Medulla oblongata (tissue), 1 donor: ENCODE measurements around the gene OSBPL5.

ENCODE experiments used
- DNase-seq: peaks from one replicate; pipeline ENCODE4 v3.0.0-alpha.2; 2015; ENCODE audit errors: extremely low spot score

Gene OSBPL5

GRCh38 chr11:3134218-3134621 lies 30.9 kb downstream of the OSBPL5 start:
- DNase-seq = no peak

GRCh38 chr11:3133261-3134217 lies 31.6 kb downstream of the OSBPL5 start:
- no peak for DNase-seq

DNA sequence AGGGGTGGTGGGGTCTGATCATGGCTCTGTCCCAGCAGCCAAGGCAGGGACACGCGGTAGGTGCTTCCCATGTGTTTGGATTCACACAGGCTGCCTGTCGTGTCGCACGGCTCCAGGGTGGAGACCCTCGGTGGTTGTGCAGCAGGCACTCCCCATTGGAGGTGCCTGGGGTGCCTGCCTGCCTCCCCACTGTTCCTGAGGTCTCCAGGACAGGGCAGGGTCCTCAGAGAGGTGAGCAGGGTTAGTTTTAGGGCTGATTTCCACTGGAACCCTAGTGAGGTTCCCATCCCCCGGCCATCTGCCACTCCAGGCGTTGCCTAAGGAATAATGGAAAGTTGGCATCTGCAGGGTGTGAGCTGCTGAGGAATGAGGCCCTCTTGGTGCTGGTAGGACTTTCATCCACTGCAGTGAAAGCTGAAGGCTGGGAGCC lies 32.3 kb downstream of the OSBPL5 start:
- DNase-seq = no peak

GRCh38 chr11:3132271-3132781 lies 32.8 kb downstream of the OSBPL5 start:
- DNase-seq = no peak

GRCh38 chr11:3131330-3131941 lies 33.7 kb downstream of the OSBPL5 start:
- DNase-seq = no peak

DNA sequence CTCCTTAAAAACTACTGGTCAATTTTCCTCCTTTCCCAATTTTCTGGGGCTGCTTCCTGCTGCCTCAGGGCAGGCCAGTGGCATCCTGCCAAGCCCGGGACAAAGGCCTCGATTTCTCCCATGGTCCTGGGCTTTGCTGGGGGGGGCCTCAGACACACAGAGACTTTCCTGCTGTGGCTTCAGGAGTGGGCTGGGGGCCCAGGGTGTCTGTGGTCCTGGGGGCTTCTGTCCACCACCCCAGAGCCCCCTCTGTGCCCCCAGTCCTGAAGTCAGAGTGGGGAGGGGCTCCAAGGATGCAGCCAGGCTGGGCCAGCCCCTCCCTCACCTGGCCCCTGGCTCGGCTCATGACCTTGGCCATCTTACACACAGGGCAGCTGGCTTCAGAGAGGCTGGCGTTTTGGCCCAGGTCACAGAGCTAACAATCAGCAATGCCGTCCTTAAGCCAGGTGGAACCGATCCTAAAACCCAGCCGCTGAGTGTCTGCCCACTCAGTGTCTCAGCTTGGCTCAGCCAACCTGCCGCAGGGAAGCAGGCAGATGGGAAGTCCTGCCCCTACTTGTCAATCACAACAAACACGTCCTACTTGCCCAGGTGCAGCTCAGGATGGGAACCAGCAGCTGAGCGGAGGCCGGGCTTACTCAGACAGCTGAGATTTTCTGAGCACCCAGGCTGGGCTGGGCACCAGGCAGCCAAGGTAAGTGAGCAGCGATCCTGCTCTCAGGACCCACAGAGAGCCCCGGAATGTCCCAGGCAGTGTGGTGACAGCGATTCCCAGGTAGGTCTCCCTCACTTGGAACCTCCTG lies 34.6 kb downstream of the OSBPL5 start:
- no peak for DNase-seq

DNA sequence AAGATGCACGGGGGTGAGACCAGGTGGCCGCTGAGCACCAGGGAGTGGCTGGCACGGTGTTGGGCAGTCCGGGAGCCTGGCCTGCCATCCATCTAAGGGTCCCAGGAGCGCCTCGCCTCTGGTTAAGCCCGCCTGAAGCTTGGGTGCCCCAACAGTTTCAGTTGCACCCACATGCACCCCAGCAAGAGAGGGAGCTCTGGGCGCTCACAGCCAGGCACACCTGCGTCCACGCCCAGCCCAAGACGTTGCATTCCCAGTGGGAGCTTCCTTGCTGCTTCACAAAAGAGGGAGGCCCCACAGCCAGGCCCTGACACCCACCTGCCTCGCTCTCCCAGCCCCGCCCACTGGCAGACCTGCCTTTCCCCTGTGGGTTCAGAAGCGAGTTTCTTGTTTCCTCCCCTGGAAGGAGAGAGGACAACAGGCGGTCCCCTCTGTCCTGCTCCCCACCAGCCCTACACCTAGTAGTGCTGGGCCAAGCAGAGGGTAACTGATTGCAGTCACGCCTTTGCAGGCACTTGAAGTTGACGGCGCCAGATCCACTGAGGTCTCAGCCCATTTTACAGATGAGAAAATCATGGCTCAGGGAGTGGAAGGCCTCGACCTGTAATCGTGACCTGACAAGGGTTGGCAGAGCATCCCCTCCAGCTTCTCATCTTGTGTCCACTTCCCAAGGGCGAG lies 35.4 kb downstream of the OSBPL5 start:
- no peak for DNase-seq

DNA sequence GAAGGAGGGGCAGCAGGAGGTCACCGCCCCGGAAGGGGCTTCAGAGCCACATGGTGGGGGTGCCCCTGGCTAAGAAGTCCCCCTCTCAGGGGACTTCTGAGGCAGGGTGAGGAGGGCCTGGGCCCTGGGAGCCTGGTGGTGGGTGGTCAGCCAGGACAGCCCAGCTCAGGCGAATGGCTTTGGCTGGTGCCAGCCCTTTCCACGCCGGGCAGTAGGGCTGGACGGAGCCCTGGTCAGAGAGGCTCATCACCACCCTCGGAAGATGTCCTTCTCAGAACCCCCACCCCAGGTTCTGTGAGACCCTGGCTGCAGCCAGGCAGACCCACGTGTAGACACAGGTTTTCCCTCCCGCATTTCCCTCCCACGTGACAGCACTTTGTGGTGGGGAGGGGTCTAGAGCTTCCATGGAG lies 35.9 kb downstream of the OSBPL5 start:
- no peak for DNase-seq

GRCh38 chr11:3128356-3129180 lies 36.5 kb downstream of the OSBPL5 start:
- no peak for DNase-seq

- no peak for DNase-seq
Observed at GRCh38 chr11:3127706-3128355, 37.3 kb downstream of the OSBPL5 start.

- DNase-seq = no peak
Observed at GRCh38 chr11:3126901-3127691, 38.0 kb downstream of the OSBPL5 start.

DNA sequence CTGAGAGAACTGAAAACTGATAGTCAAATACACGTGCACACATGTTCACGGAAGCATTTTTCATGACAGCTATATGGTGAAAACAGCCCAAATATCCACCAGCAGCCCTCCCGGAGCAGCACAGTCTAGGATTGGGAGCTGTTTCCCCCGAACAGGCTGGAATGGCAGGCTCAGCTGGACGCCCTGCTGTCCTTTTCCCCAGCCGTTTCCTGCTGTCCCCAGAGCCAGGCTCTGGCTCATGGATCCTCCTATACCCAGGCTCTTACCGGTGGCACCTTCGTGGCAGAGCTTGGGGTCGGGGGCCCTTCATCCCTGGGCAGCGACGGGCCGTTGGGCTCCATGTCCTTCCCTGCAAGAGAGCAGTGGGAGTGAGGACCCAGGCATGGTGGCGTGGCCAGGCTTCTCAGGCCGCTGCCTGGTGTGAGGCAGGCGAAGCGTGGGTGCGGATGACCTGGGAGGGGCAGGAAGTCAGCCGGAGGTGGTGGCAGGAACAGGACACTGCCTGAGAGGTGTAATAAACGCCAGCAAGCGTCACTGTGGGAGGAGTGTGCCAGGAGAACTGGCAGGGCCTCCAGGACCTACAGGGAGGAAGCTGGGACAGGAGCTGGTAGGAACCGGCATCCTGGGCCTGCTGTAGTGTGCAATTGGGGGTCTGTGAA lies 38.8 kb downstream of the OSBPL5 start:
- no peak for DNase-seq

DNA sequence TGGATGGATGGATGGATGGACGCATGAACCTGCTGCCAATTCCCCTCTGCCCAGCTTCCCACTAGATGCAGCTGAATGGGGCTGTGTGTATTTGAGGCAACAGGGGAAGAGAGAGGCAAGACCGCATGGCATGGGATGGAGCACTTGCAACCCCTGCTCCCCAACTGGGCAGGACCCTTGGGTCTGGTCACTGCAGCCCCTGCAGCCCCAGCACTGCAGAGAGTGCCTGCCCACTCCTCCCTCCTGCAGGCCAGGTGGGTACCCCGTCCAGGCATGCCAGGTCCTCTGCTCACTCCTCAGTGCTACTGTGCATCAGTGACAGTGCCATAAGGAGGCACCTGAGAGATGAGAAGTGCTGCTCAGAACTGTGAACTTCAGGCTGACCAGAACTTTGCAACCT lies 40.3 kb downstream of the OSBPL5 start:
- DNase-seq = no peak

- DNase-seq = peak; percentile 51
Observed at GRCh38 chr11:3123761-3124733, 41.1 kb downstream of the OSBPL5 start.

GRCh38 chr11:3123305-3123704 lies 41.8 kb downstream of the OSBPL5 start:
- DNase-seq = peak; percentile 38

DNA sequence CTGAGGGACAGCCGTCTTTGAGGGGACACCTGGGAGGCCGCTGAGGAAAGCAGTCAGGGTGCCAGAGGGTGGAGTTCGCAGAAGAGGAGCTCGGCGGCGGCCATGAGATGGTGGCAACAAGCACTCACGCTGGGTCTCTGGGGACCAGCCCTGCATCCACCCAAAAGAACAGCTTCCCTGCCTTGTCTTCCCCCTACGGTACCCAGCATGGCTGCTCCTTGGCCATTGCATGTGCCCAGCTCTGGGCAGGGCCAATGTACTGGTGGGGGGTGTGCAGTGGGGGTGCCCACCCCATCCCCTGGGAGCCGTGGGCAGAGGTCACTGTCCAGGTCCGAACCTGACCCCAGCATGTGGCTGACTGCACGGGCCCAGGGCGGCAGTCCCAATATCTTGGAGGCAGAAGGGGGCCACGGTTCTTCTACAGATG lies 42.3 kb downstream of the OSBPL5 start:
- no peak for DNase-seq
